ENCODE results near the gene SPIN1.

SPIN1 gene

GRCh38 chr9:88388886-88389605 is 802 bp downstream of the SPIN1 start:
- DNase-seq (ENCODE audit: low read depth, low spot score) = peak; percentile 81

GRCh38 chr9:88390371-88390990 is 2.2 kb downstream of the SPIN1 start:
- DNase-seq (ENCODE audit: low read depth, low spot score) = no peak

- no peak for DNase-seq (ENCODE audit: low read depth, low spot score)
Measured at GRCh38 chr9:88391236-88391635, 3.0 kb downstream of the SPIN1 start.

- no peak for DNase-seq (ENCODE audit: low read depth, low spot score)
Measured at GRCh38 chr9:88391921-88392320, 3.7 kb downstream of the SPIN1 start.

- no peak for DNase-seq (ENCODE audit: low read depth, low spot score)
Measured at GRCh38 chr9:88392549-88392948, 4.3 kb downstream of the SPIN1 start.

GRCh38 chr9:88396836-88397577 is 8.8 kb downstream of the SPIN1 start:
- no peak for DNase-seq (ENCODE audit: low read depth, low spot score)

GRCh38 chr9:88398016-88398415 is 9.8 kb downstream of the SPIN1 start:
- no peak for DNase-seq (ENCODE audit: low read depth, low spot score)

GRCh38 chr9:88399966-88400365 is 11.7 kb downstream of the SPIN1 start:
- DNase-seq (ENCODE audit: low read depth, low spot score) = peak; percentile 34

GRCh38 chr9:88403340-88403739 is 15.1 kb downstream of the SPIN1 start:
- DNase-seq (ENCODE audit: low read depth, low spot score) = no peak

- no peak for DNase-seq (ENCODE audit: low read depth, low spot score)
Measured at GRCh38 chr9:88406051-88406450, 17.8 kb downstream of the SPIN1 start.

- no peak for DNase-seq (ENCODE audit: low read depth, low spot score)
Measured at GRCh38 chr9:88411471-88411870, 23.2 kb downstream of the SPIN1 start.

GRCh38 chr9:88414298-88414697 is 26.1 kb downstream of the SPIN1 start:
- DNase-seq (ENCODE audit: low read depth, low spot score) = no peak

GRCh38 chr9:88418025-88418424 is 29.8 kb downstream of the SPIN1 start:
- peak; percentile 28 for DNase-seq (ENCODE audit: low read depth, low spot score)

GRCh38 chr9:88418715-88419540 is 30.7 kb downstream of the SPIN1 start:
- no peak for DNase-seq (ENCODE audit: low read depth, low spot score)

GRCh38 chr9:88420227-88420626 is 32.0 kb downstream of the SPIN1 start:
- no peak for DNase-seq (ENCODE audit: low read depth, low spot score)

- DNase-seq (ENCODE audit: low read depth, low spot score) = no peak
Measured at GRCh38 chr9:88421348-88421747, 33.1 kb downstream of the SPIN1 start.

- DNase-seq (ENCODE audit: low read depth, low spot score) = peak; percentile 30
Measured at GRCh38 chr9:88425538-88425950, 37.3 kb downstream of the SPIN1 start.

GRCh38 chr9:88426651-88427050 is 38.4 kb downstream of the SPIN1 start:
- no peak for DNase-seq (ENCODE audit: low read depth, low spot score)

- peak; percentile 63 for DNase-seq (ENCODE audit: low read depth, low spot score)
Measured at GRCh38 chr9:88429595-88430430, 41.6 kb downstream of the SPIN1 start.

GRCh38 chr9:88433583-88434255 is 45.5 kb downstream of the SPIN1 start:
- no peak for DNase-seq (ENCODE audit: low read depth, low spot score)
